Measurements from ENCODE around the gene FNTB. TPM values are rescaled to one million over a fixed set of nuclear protein-coding genes. Genes with fewer than 3 reads are reported as not detected.

Gene FNTB
- total and polyA plus RNA-seq, 2 donors (not counting 1 experiment from before 2014, with no cell fraction given) = 6.6 to 10.2 TPM

DNA sequence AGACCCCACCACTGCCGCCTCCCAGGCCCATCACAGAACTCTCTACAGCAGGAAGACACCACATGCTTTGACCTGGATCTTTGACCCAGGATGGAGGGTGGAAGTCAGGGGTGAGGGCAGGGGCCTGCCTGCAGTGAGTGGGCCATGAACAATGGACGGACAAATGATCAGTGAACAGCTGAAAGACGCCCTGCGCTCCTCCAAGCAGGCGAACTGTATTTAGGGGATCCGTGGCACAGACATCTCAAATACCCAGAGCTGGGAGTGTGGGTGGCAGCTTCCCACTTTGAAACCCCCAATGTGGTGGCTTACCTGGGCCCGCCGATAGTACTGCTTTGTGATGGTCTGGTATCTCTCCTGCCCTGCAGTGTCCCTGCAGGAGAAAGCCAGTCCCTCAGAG is 35.4 kb upstream of the FNTB start:
- no peak for TF ChIP-seq EZH2 (IDR thresholded peaks at IDR 0.05; ENCODE audit: borderline replicate concordance, insufficient read depth, low read depth, low read length, poor library complexity, severe bottlenecking)
- TF ChIP-seq, protein P1, sequence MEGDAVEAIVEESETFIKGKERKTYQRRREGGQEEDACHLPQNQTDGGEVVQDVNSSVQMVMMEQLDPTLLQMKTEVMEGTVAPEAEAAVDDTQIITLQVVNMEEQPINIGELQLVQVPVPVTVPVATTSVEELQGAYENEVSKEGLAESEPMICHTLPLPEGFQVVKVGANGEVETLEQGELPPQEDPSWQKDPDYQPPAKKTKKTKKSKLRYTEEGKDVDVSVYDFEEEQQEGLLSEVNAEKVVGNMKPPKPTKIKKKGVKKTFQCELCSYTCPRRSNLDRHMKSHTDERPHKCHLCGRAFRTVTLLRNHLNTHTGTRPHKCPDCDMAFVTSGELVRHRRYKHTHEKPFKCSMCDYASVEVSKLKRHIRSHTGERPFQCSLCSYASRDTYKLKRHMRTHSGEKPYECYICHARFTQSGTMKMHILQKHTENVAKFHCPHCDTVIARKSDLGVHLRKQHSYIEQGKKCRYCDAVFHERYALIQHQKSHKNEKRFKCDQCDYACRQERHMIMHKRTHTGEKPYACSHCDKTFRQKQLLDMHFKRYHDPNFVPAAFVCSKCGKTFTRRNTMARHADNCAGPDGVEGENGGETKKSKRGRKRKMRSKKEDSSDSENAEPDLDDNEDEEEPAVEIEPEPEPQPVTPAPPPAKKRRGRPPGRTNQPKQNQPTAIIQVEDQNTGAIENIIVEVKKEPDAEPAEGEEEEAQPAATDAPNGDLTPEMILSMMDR (IDR thresholded peaks at IDR 0.05) = no peak
- H3K4me2 ChIP-seq (replicated peaks; ENCODE audit: low read depth, low read length, poor library complexity, severe bottlenecking) = no peak overlapping the region
- no peaks in the 10 kb centered on the region for H3K36me3 ChIP-seq (replicated peaks in 1 of 2; ENCODE audit: control extremely low read depth in 1 of 2, control insufficient read depth in 1 of 2, extremely low read depth in 1 of 2, insufficient read depth in 2 of 2, low read length in 1 of 2)
- H3K4me1 ChIP-seq (ENCODE audit: control insufficient read depth in 2 of 2, insufficient read depth in 2 of 2, low read length in 2 of 2) = peaks cover 0 to 9% of the 10 kb centered on the region in 2 donors
- no peaks in the 10 kb centered on the region for H3K9me3 Mint-ChIP-seq (ENCODE audit: insufficient read depth)
- no peak overlapping the region for H3K27ac ChIP-seq (ENCODE audit: low read length in 2 of 2)
- ChIA-PET CTCF (no interaction called here), POLR2A (no interaction called here)
- no peaks in the 10 kb centered on the region for H3K9me3 ChIP-seq (ENCODE audit: control extremely low read depth in 1 of 3, control insufficient read depth in 2 of 3, insufficient read depth in 1 of 3, low read length in 2 of 3)
- H3K4me1 Mint-ChIP-seq = peaks cover 9% of the 10 kb centered on the region
- no peak overlapping the region for H3K9ac ChIP-seq (ENCODE audit: low read length)
- H3K4me3 ChIP-seq (ENCODE audit: control extremely low read depth in 1 of 5, extremely low read depth in 1 of 5, insufficient read depth in 1 of 5, low read depth in 2 of 5, low read length in 4 of 5) = no peak overlapping the region
- no peak overlapping the region for H3K27ac Mint-ChIP-seq
- ATAC-seq (ENCODE audit: low read depth) = no peak
- H3K79me2 ChIP-seq (ENCODE audit: control insufficient read depth, insufficient read depth, low read length) = no peaks in the 10 kb centered on the region
- no peaks in the 10 kb centered on the region for H3K27me3 Mint-ChIP-seq
- no peak overlapping the region for H2AFZ ChIP-seq (ENCODE audit: insufficient read depth, low read depth, low read length, poor library complexity, severe bottlenecking)
- H4K20me1 ChIP-seq (ENCODE audit: control insufficient read depth, insufficient read depth, low read length, poor library complexity, severe bottlenecking) = no peaks in the 10 kb centered on the region
- WGBS (ENCODE audit: insufficient coverage) = 99% methylated on average over 7 of the region's 8 CpGs
- intact Hi-C loops (cut with micrococcal nuclease) = no loop called here
- H3K27me3 ChIP-seq (replicated peaks in 1 of 4; ENCODE audit: control extremely low read depth in 1 of 4, control insufficient read depth in 3 of 4, insufficient read depth in 4 of 4, low read length in 3 of 4) = no peaks in the 10 kb centered on the region
- DNase-seq = no peak
- no peak overlapping the region for H3K4me3 Mint-ChIP-seq

DNA sequence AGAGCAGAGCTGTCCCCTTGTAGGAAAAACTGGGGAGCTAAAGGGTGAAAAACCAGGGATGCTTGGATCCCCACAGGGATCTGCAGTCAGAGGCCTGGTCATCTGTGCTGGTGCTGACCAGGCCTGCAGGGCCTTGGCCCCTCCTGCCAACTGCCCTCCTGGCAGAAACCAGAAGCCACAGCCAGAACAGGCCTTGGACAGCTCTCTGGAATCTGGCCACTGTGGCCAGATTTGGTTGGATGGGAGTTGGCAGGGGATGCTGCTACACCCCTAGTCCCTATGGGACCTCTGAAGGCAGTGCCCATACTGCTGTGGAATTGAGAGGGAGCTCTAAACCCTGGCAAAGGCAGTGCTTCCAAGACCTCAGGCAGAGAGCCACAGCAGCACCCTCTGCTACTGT is 35.0 kb upstream of the FNTB start:
- no peaks in the 10 kb centered on the region for H3K27me3 ChIP-seq (replicated peaks in 1 of 4; ENCODE audit: control extremely low read depth in 1 of 4, control insufficient read depth in 3 of 4, insufficient read depth in 4 of 4, low read length in 3 of 4)
- intact Hi-C loops (cut with micrococcal nuclease) = no loop called here
- no peaks in the 10 kb centered on the region for H3K9me3 Mint-ChIP-seq (ENCODE audit: insufficient read depth)
- ChIA-PET CTCF (no interaction called here), POLR2A (no interaction called here)
- no peak overlapping the region for H3K27ac ChIP-seq (ENCODE audit: low read length in 2 of 2)
- H3K4me3 ChIP-seq (ENCODE audit: control extremely low read depth in 1 of 5, extremely low read depth in 1 of 5, insufficient read depth in 1 of 5, low read depth in 2 of 5, low read length in 4 of 5) = no peak overlapping the region
- TF ChIP-seq, protein P1 (IDR thresholded peaks at IDR 0.05) = no peak
- TF ChIP-seq EZH2 (IDR thresholded peaks at IDR 0.05; ENCODE audit: borderline replicate concordance, insufficient read depth, low read depth, low read length, poor library complexity, severe bottlenecking) = no peak
- peaks cover 0 to 9% of the 10 kb centered on the region in 2 donors for H3K4me1 ChIP-seq (ENCODE audit: control insufficient read depth in 2 of 2, insufficient read depth in 2 of 2, low read length in 2 of 2)
- no peak overlapping the region for H3K27ac Mint-ChIP-seq
- H3K27me3 Mint-ChIP-seq = no peaks in the 10 kb centered on the region
- no peak for ATAC-seq (ENCODE audit: low read depth)
- no peaks in the 10 kb centered on the region for H3K36me3 ChIP-seq (replicated peaks in 1 of 2; ENCODE audit: control extremely low read depth in 1 of 2, control insufficient read depth in 1 of 2, extremely low read depth in 1 of 2, insufficient read depth in 2 of 2, low read length in 1 of 2)
- no peaks in the 10 kb centered on the region for H3K79me2 ChIP-seq (ENCODE audit: control insufficient read depth, insufficient read depth, low read length)
- DNase-seq = no peak
- H3K4me1 Mint-ChIP-seq = peaks cover 9% of the 10 kb centered on the region
- H4K20me1 ChIP-seq (ENCODE audit: control insufficient read depth, insufficient read depth, low read length, poor library complexity, severe bottlenecking) = no peaks in the 10 kb centered on the region
- H2AFZ ChIP-seq (ENCODE audit: insufficient read depth, low read depth, low read length, poor library complexity, severe bottlenecking) = no peak overlapping the region
- no peak overlapping the region for H3K9ac ChIP-seq (ENCODE audit: low read length)
- no peaks in the 10 kb centered on the region for H3K9me3 ChIP-seq (ENCODE audit: control extremely low read depth in 1 of 3, control insufficient read depth in 2 of 3, insufficient read depth in 1 of 3, low read length in 2 of 3)
- no peak overlapping the region for H3K4me3 Mint-ChIP-seq
- H3K4me2 ChIP-seq (replicated peaks; ENCODE audit: low read depth, low read length, poor library complexity, severe bottlenecking) = no peak overlapping the region
